WTC11 (cell line): ENCODE data around the gene ATP2B1. TPM values are rescaled to one million over a fixed set of nuclear protein-coding genes. Genes with fewer than 3 reads are reported as not detected.

Experiments
- ATAC-seq: fragments of 200-7000 bp; cut with Tn5 transposase; 2 replicates; pipeline ENCODE4 v1.10.0; 2021; ENCODE audit warnings: mild to moderate bottlenecking, moderate library complexity
- CTCF ChIA-PET: fragments of 300-600 bp; sonication (Branson Sonifier 250); formaldehyde crosslinking; loops from one replicate; lab custom pipeline; 2021; ENCODE audit warnings: antibody characterized with exemption; lab: Charles Lee
- POLR2A ChIA-PET: fragments of 350-600 bp; sonication (Branson Sonifier 250); formaldehyde crosslinking; loops from one replicate; lab custom pipeline; 2021; ENCODE audit warnings: antibody characterized with exemption; lab: Charles Lee
- DNase-seq: peaks from one replicate; pipeline ENCODE4 v3.0.0; 2021; ENCODE audit warnings: low spot score
- H3K27ac Mint-ChIP-seq: 2 replicates; pipeline ENCODE4 v1.8.0; 2021; ENCODE audit warnings: mixed read lengths
- H3K27me3 Mint-ChIP-seq: 2 replicates; pipeline ENCODE4 v1.8.0; 2021; ENCODE audit warnings: low read depth, mild to moderate bottlenecking, moderate library complexity, mixed read lengths
- H3K36me3 Mint-ChIP-seq: 2 replicates; pipeline ENCODE4 v1.8.0; 2021; ENCODE audit warnings: mixed read lengths
- H3K4me1 Mint-ChIP-seq: 2 replicates; pipeline ENCODE4 v1.8.0; 2022; ENCODE audit warnings: mixed read lengths
- H3K4me3 Mint-ChIP-seq: 2 replicates; pipeline ENCODE4 v1.8.0; 2021; ENCODE audit warnings: mild to moderate bottlenecking, moderate library complexity, mixed read lengths
- H3K9me3 Mint-ChIP-seq: 2 replicates; pipeline ENCODE4 v1.8.0; 2021; ENCODE audit warnings: mixed read lengths
- AFF4 ChIP-seq: sonication (generic); formaldehyde crosslinking; IDR thresholded peaks from 2 replicates; pipeline ENCODE4 v1.8.1; 2023; ENCODE audit warnings: mild to moderate bottlenecking, missing genetic modification reagents, borderline replicate concordance
- ARID4B ChIP-seq: sonication (generic); formaldehyde crosslinking; IDR thresholded peaks from 2 replicates; pipeline ENCODE4 v1.8.0; 2023; ENCODE audit warnings: missing genetic modification reagents, mild to moderate bottlenecking, borderline replicate concordance
- ATF3 ChIP-seq: sonication (generic); formaldehyde crosslinking; conservative IDR thresholded peaks from 2 replicates; pipeline ENCODE4 v1.8.1; 2022; ENCODE audit warnings: mild to moderate bottlenecking, missing genetic modification reagents
- CBFB ChIP-seq: sonication (generic); formaldehyde crosslinking; IDR thresholded peaks from 2 replicates; pipeline ENCODE4 v1.8.1; 2022; ENCODE audit warnings: mild to moderate bottlenecking, low read depth, missing genetic modification reagents
- CTCF ChIP-seq: fragments of 200-600 bp; IDR thresholded peaks from 2 replicates; pipeline ENCODE4 v1.8.0; 2022; ENCODE audit warnings: antibody characterized with exemption
- ESRRA ChIP-seq: sonication (generic); formaldehyde crosslinking; IDR thresholded peaks from 2 replicates; pipeline ENCODE4 v1.8.1; 2022; ENCODE audit warnings: mild to moderate bottlenecking, missing genetic modification reagents, borderline replicate concordance
- FOXJ3 ChIP-seq: sonication (generic); formaldehyde crosslinking; IDR thresholded peaks from 2 replicates; pipeline ENCODE4 v1.9.0; 2021; ENCODE audit warnings: missing genetic modification reagents, mild to moderate bottlenecking, borderline replicate concordance
- FOXK1 ChIP-seq: sonication (generic); formaldehyde crosslinking; IDR thresholded peaks from 2 replicates; pipeline ENCODE4 v1.8.0; 2022; ENCODE audit warnings: mild to moderate bottlenecking, moderate library complexity, missing genetic modification reagents
- GABPB1 ChIP-seq: sonication (generic); formaldehyde crosslinking; IDR thresholded peaks from 2 replicates; pipeline ENCODE4 v1.8.1; 2023; ENCODE audit warnings: mild to moderate bottlenecking, missing genetic modification reagents
- MXD4 ChIP-seq: fragments of 250-450 bp; sonication (Bioruptor Pico); IDR thresholded peaks from 2 replicates; pipeline ENCODE4 v1.8.0; 2021; ENCODE audit warnings: mild to moderate bottlenecking, moderate library complexity, borderline replicate concordance
- SMAD4 ChIP-seq: sonication (generic); formaldehyde crosslinking; IDR thresholded peaks from 2 replicates; pipeline ENCODE4 v1.8.0; 2022; ENCODE audit warnings: mild to moderate bottlenecking, missing genetic modification reagents
- TP53 ChIP-seq: sonication (generic); formaldehyde crosslinking; IDR thresholded peaks from 2 replicates; pipeline ENCODE4 v1.8.1; 2023; ENCODE audit warnings: mild to moderate bottlenecking, missing genetic modification reagents
- USF2 ChIP-seq: sonication (generic); formaldehyde crosslinking; IDR thresholded peaks from 2 replicates; pipeline ENCODE4 v1.8.1; 2023; ENCODE audit warnings: mild to moderate bottlenecking, missing genetic modification reagents, moderate library complexity
- ZMAT4 ChIP-seq: fragments of 250-450 bp; sonication (Bioruptor Pico); IDR thresholded peaks from 2 replicates; pipeline ENCODE4 v1.9.0; 2021; ENCODE audit warnings: mild to moderate bottlenecking
- ZNF121 ChIP-seq: sonication (generic); formaldehyde crosslinking; IDR thresholded peaks from 2 replicates; pipeline ENCODE4 v1.8.0; 2023; ENCODE audit warnings: missing genetic modification reagents
- ZNF512 ChIP-seq: sonication (generic); formaldehyde crosslinking; IDR thresholded peaks from 2 replicates; pipeline ENCODE4 v1.8.1; 2022; ENCODE audit warnings: missing genetic modification reagents, borderline replicate concordance
- total RNA-seq: library from RNA; stranded (reverse); gene quantifications from 3 replicates; pipeline ENCODE4 v1.2.3, GENCODE V29; 2021

ATP2B1 gene
- total RNA-seq, 1 experiment from 2014 or later: 31.7 TPM

GRCh38 chr12:89556976-89557375, 151.7 kb downstream of the ATP2B1 start (continued):
- TF ChIP-seq ESRRA (CRISPR knock-in tag): no peak
- TF ChIP-seq USF2: no peak
- no peak for TF ChIP-seq GABPB1
- TF ChIP-seq TP53 (CRISPR knock-in tag): no peak
- TF ChIP-seq MXD4: no peak
- no peak for TF ChIP-seq FOXJ3
- TF ChIP-seq ARID4B (CRISPR knock-in tag): no peak

- ChIA-PET POLR2A (no interaction called here), CTCF (no interaction called here)
- Mint-ChIP-seq H3K27me3 (no peaks in the 10 kb centered on the region), H3K36me3 (no peaks in the 10 kb centered on the region), H3K4me3 (no peak overlapping the region), H3K27ac (no peak overlapping the region), H3K4me1 (peaks cover 2% of the 10 kb centered on the region; the same call in 1 of the 2 replicates)
- DNase-seq: no peak
- ATAC-seq: no peak
- TF ChIP-seq FOXK1 (no peak), ZNF512 (CRISPR knock-in tag) (no peak), SMAD4 (CRISPR knock-in tag) (no peak), ATF3 (CRISPR knock-in tag) (no peak), ARID4B (CRISPR knock-in tag) (no peak), ZMAT4 (CRISPR knock-in tag) (no peak), AFF4 (CRISPR knock-in tag) (no peak), CBFB (CRISPR knock-in tag) (no peak), ESRRA (CRISPR knock-in tag) (no peak), ZNF121 (CRISPR knock-in tag) (no peak), CTCF (no peak)
- TF ChIP-seq, all 79 proteins: peak for 0
- peaks cover 16% of the 10 kb centered on the region for H3K9me3 Mint-ChIP-seq
Observed at GRCh38 chr12:89552376-89552775, 156.3 kb downstream of the ATP2B1 start.
